ENCODE measurements around the gene UFSP2. TPM values are rescaled to one million over a fixed set of nuclear protein-coding genes. Genes with fewer than 3 reads are reported as not detected.
A peak's percentile ranks its signal among the peaks of the same experiment; 100 is the strongest.

The UFSP2 gene
- 10 to 100 TPM; 14.1 to 44.0 (median 25.7) TPM for total RNA-seq

GRCh38 chr4:185425647-185426352 is at the start of gene UFSP2:
Gene UFSP2, minus strand, starts transcription at chr4:185425964. Its CDS starts 96 bp downstream, at chr4:185425868.
- 1 to 2% methylated on average over 10 to 37 of the region's 66 CpGs for WGBS, 2 donors
- Histone ChIP-seq H3K27me3 (no peaks in the 10 kb centered on the region), H3K4me3 (peak within 1 kb of the TSS; percentile 62 to 84 (median 70)), H3K4me1 (peaks cover 6 to 22% (median 16%) of the 10 kb centered on the region in 4 donors), H3K36me3 (peaks cover 0 to 6% (median 2%) of the 10 kb centered on the region in 4 donors), H3K27ac (peak within 1 kb of the TSS; percentile 92 to 98 (median 96)), H3K9me3 (no peaks in the 10 kb centered on the region)
- DNase-seq: peak; percentile 92 to 97
- TF ChIP-seq POLR2A (IDR thresholded peaks at IDR 0.05) (peak; percentile 4 to 83 (median 60)), POLR2AphosphoS5 (IDR thresholded peaks at IDR 0.05) (peak; percentile 82 to 89), EP300 (IDR thresholded peaks at IDR 0.05) (peak in 1 of 4 donors; percentile 82), CTCF (IDR thresholded peaks at IDR 0.05) (peak in 1 of 6 experiments; percentile 24)
- ATAC-seq (ENCODE audit: low FRiP score in 2 of 2): peak; percentile 97 to 98

GRCh38 chr4:185473247-185473646 is 47.5 kb upstream of the UFSP2 start:
- Histone ChIP-seq H3K36me3 (no peaks in the 10 kb centered on the region), H3K27ac (no peak overlapping the region), H3K4me3 (no peak overlapping the region), H3K9me3 (no peaks in the 10 kb centered on the region), H3K27me3 (no peaks in the 10 kb centered on the region), H3K4me1 (peaks cover 3 to 17% (median 11%) of the 10 kb centered on the region in 4 donors)
- TF ChIP-seq EP300 (IDR thresholded peaks at IDR 0.05) (no peak), POLR2AphosphoS5 (IDR thresholded peaks at IDR 0.05) (no peak), CTCF (IDR thresholded peaks at IDR 0.05) (no peak), POLR2A (IDR thresholded peaks at IDR 0.05) (no peak)
- 91 to 94% methylated on average over 8 of the region's 8 CpGs for WGBS, 2 donors
- no peak for ATAC-seq (ENCODE audit: low FRiP score in 2 of 2)
- DNase-seq: peak in 1 of 2 donors; percentile 54

- Histone ChIP-seq H3K36me3 (no peaks in the 10 kb centered on the region), H3K27me3 (no peaks in the 10 kb centered on the region), H3K4me1 (peaks cover 3 to 17% (median 11%) of the 10 kb centered on the region in 4 donors), H3K4me3 (peak overlapping the region; percentile 56 to 89 (median 83)), H3K27ac (no peak overlapping the region), H3K9me3 (no peaks in the 10 kb centered on the region)
- no peak for DNase-seq
- ATAC-seq (ENCODE audit: low FRiP score in 2 of 2): no peak
- WGBS, 2 donors: 40 to 55% methylated on average over 10 of the region's 10 CpGs
- TF ChIP-seq EP300 (IDR thresholded peaks at IDR 0.05) (no peak), CTCF (IDR thresholded peaks at IDR 0.05) (no peak), POLR2A (IDR thresholded peaks at IDR 0.05) (no peak), POLR2AphosphoS5 (IDR thresholded peaks at IDR 0.05) (no peak)
Observed at GRCh38 chr4:185472103-185472542, 46.4 kb upstream of the UFSP2 start.

GRCh38 chr4:185471235-185472102 is 45.7 kb upstream of the UFSP2 start, which contains the start of gene CCDC110:
Gene CCDC110, minus strand, starts transcription at chr4:185471733. Its CDS starts 50 bp downstream, at chr4:185471683.
- Histone ChIP-seq H3K4me3 (peak within 1 kb of the TSS; percentile 56 to 89 (median 83)), H3K27ac (peak within 1 kb of the TSS in 3 of 4 donors; percentile 67 to 77 (median 69)), H3K9me3 (no peaks in the 10 kb centered on the region), H3K27me3 (no peaks in the 10 kb centered on the region), H3K4me1 (peaks cover 3 to 17% (median 11%) of the 10 kb centered on the region in 4 donors), H3K36me3 (no peaks in the 10 kb centered on the region)
- WGBS, 2 donors: 0% methylated on average over 19 to 46 of the region's 93 CpGs
- DNase-seq: peak; percentile 92 to 98
- peak in 1 of 4 donors; percentile 3 for TF ChIP-seq POLR2A (IDR thresholded peaks at IDR 0.05)
- peak; percentile 77 to 89 (median 84) for TF ChIP-seq CTCF (IDR thresholded peaks at IDR 0.05)
- peak in 1 of 2 donors; percentile 53 for TF ChIP-seq POLR2AphosphoS5 (IDR thresholded peaks at IDR 0.05)
- TF ChIP-seq EP300 (IDR thresholded peaks at IDR 0.05): no peak
- peak; percentile 97 to 99 for ATAC-seq (ENCODE audit: low FRiP score in 2 of 2)

Data from upper lobe of left lung (tissue), 6 donors.